ENCODE data around the gene RDH12. TPM values are rescaled to one million over a fixed set of nuclear protein-coding genes. Genes with fewer than 3 reads are reported as not detected.

RDH12 gene
- not detected in 2 replicates for total RNA-seq (ENCODE audit: low replicate concordance)

GRCh38 chr14:67701492-67701891, at the start of gene RDH12:
TSS of gene RDH12 (plus strand) at chr14:67701886. CDS start at chr14:67722643, 20,757 bp downstream.

DNA sequence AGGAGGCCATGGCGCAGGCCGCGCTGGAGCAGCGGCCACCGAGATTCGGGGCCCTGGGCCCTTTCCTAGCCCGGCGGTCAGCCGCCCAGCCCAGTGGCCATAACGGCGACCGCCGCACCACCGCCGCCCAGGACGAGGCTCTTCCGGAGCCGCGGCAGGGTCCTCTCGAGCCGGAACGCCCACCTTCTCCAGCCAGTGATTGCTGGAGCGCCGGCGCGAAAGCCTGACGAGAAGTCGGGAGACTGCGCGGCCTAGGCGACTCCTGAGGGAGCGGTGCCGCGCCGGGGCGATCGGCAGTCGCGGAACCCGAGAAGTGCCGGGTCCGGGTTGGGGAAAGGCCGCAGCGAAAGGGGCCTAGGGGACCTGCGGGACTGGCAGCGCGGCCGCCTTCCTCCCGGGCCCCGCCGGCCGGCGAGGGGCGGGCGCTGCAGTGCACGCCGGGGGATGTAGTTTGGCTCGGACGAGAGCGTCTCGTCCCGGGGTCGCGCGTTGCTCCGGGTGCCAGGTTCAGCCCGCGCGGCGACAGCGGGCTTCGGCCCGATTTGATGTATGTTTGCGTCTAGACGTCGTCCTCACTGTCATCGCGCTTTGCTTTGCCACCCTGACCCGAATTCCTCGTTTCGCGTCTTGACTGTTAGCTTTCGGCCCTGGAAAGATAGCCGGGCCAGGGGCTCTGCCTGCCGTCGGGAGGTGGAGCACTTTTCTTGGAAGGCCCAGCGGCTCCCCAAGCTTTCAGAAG, 27.0 kb upstream of the RDH12 start, which contains the start of gene VTI1B:
TSS of gene VTI1B (minus strand) at position 153 of the 739 bp plus-strand sequence. CDS start at position 10, 143 bp downstream.

DNA sequence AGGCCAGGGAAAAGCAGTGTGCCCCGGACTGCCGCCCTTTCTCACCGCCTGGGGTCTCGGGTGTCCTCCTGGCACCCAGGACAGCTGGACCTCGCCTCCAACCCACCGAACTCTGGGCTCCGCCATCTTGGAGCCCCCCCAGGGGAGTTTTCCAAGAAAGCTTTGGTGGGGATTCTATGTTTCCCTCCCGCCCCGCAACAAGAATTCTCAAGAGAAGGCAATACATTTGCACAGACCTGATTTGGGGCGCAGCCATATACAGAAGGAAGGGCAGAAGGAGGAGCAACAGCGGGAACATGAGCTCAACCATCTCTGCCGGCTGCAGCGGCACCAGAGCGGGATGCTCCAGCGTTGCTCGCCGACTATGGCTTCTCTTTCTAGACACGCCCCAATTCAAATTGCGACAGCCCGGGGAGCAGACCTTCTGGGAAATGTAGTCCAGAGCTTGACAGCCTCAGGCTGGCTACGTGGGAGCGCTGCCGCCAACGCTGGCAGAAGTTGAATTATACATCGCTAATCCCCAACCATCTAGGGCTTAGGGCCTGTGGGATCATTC, 6.2 kb upstream of the RDH12 start, which contains the start of gene RDH11:
TSS of gene RDH11 (minus strand) at position 371 of the 556 bp plus-strand sequence. CDS start at position 310, 61 bp downstream.

Other genes with a start within 250 kb of the RDH12 start
- 0.15 and 1.9 TPM in 2 replicates for gene TMEM229B, start 213.2 kb upstream of the RDH12 start, total RNA-seq (ENCODE audit: low replicate concordance)
- 0.12 and 0.15 TPM in 2 replicates for gene PLEKHH1, start 168.6 kb upstream of the RDH12 start, total RNA-seq (ENCODE audit: low replicate concordance)
- 9.1 and 10.5 TPM in 2 replicates for gene PIGH, start 101.6 kb upstream of the RDH12 start, total RNA-seq (ENCODE audit: low replicate concordance)
- 3.6 and 3.8 TPM in 2 replicates for gene ARG2, start 82.0 kb upstream of the RDH12 start, total RNA-seq (ENCODE audit: low replicate concordance)
- 75.7 and 101 TPM in 2 replicates for gene VTI1B, start 27.3 kb upstream of the RDH12 start, total RNA-seq (ENCODE audit: low replicate concordance)
- gene RDH11, start 6.1 kb upstream of the RDH12 start, total RNA-seq (ENCODE audit: low replicate concordance), result 48.3 and 114 TPM in 2 replicates
- gene ZFYVE26, start 114.7 kb downstream of the RDH12 start, total RNA-seq (ENCODE audit: low replicate concordance), result 9.4 and 13.5 TPM in 2 replicates
- gene RAD51B, start 117.9 kb downstream of the RDH12 start, total RNA-seq (ENCODE audit: low replicate concordance), result 8.3 and 10.9 TPM in 2 replicates